HG03521 (cell line): ENCODE measurements around the gene OR9A2.

Experiments used
- ATAC-seq: cut with Tn5 transposase; IDR thresholded peaks from one replicate; pipeline ENCODE4 v1.9.1; 2021; ENCODE audit warnings: mild to moderate bottlenecking, moderate library complexity; ENCODE audit not compliant: unreplicated experiment

Gene OR9A2

GRCh38 chr7:143023047-143023446 is 3.9 kb downstream of the OR9A2 start:
- ATAC-seq, result no peak

GRCh38 chr7:143018931-143019330 is 8.0 kb downstream of the OR9A2 start:
- ATAC-seq, result no peak

DNA sequence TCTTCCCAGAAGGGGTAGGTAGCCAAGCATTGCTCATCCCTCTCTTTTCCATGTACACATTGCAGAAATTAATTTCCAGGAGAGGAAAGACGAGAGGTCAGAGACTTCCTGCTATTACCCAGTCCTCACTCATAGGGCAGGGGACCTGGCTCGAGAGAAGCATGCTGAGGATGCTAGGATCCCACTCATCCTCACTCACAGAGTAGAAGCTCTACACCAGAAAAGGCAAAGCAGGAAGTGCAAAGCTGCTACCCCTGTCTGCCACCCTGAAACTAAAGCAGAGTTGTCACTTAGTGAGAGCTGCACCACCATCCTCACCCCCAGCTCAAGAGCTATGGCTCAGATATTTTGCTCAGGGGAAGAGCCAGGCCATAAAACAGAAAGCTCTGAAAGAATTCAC is 9.9 kb downstream of the OR9A2 start:
- ATAC-seq, result no peak

DNA sequence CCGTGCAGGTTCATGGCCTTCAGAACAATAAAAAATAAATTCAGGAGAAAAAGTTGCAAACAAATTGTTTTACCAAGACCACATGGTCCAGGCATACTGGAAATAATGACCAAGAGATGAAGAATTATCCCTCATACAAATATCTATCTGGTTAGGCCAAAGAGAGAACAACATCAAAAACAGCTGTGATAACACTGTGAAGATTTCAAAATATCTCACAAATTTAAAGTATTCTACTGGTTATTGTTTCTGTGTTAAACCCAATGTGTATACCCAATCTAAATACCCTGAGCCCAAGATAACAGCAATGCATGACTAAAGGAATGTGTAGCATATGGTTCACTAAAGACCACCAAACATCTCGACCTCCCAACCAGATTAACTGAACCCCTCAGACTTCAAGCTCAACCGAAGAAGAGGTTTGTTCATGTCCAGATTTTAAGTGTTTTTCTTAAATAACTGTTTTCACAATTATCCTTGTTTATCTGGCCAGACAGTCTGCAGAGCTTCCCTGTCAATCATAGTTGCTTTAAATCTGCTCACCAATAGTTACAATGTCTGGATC is 10.9 kb downstream of the OR9A2 start:
- ATAC-seq, result no peak

- peak; percentile 75 for ATAC-seq
These were observed 11.8 kb downstream of the OR9A2 start for GRCh38 chr7:143015084-143015483.

- ATAC-seq, result no peak
These were observed 13.0 kb downstream of the OR9A2 start for GRCh38 chr7:143013893-143014292.

DNA sequence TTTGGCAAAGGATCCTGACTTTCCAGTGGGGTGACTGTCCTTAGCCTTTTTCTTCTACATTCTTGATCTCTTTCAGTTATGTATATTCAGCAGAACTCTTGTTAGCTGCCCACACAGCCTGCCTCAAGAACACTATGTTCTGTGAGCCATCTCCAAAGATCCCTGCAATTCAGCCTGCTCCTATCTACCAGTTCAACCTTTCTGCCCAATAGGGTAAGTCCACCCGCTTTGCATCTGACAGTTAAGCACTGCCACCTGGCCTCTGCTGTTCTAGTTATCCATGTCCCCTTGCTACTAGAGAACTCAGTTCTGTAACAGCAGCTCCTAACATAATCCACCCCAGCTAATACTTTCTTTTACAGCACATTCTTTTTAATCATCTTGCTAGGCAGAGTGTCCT is 13.5 kb downstream of the OR9A2 start:
- ATAC-seq, result no peak

- ATAC-seq, result no peak
These were observed 14.5 kb downstream of the OR9A2 start for GRCh38 chr7:143012409-143012808.

- no peak for ATAC-seq
These were observed 14.9 kb downstream of the OR9A2 start for GRCh38 chr7:143012001-143012400.

DNA sequence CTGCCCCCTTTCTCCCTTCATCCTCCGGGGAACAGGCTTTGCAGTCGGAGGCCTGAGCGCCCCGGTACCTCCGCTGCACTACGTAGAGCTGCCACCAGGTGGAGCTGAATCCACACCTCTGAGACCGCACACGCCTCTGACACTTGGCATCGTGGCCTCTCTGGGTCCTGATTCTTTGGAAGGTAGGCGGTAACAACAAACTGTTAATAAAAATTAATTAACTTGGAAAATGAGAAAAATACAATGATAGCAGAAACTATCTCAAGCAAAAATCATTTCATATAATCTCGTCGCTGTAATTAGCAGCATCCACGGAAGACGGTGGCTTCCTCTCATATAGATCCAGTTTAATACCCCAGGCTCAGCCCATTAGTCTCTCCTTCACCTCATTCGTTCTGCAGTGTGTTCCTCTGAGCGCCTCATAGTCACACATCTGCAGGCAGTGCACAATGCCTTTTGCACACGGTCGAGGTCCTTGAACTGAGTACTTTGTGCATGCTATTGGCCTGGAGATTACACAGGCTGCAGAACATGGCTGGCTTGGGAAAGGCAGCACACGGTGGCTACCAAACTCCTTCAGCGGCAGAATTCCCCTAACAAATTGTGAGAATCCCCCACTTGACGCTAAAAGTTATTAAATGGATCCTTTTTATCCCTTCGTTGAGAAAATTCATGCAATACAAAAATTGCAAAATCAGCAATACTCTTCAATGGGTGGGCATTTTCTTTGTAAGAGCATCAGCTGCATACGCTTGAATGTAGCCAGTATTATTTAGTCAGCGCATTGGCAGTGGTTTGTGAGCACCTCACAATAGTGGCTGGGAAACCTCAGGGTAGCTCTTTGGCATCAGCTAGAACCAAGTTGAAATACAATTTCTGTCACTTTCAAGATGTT is 18.7 kb downstream of the OR9A2 start:
- ATAC-seq, result peak; percentile 89

DNA sequence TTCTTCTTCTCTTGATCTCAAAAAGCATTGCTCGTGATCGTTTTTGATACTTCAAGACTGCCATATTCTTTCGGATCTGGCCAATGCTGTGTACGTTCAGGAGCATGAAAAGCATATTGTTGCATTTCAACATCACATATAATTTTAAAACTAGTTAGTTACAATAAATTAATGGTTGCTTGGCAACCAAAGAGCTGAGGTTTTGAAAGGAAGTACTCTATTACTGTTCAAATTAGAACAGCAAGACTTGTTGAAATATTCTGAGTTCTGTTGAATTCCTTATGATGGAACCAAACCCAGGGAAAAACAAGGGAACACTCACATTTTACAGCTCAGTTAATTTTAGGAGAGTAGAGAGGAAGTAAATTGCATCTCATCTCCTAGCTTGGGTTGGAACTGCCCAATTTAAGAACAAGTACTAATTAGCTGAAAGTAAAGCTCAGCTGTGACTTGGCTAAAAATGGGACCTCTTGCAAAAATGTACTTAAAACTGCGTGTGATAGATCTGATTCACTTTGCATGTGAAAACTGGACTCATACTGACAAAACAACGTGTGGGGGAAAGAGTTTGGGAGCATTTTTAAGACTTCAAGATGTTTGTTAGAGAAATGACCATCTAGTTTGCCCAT is 21.2 kb downstream of the OR9A2 start:
- ATAC-seq, result no peak

GRCh38 chr7:143003393-143004051 is 23.4 kb downstream of the OR9A2 start:
- ATAC-seq, result no peak

- no peak for ATAC-seq
These were observed 24.0 kb downstream of the OR9A2 start for GRCh38 chr7:143002898-143003297.

DNA sequence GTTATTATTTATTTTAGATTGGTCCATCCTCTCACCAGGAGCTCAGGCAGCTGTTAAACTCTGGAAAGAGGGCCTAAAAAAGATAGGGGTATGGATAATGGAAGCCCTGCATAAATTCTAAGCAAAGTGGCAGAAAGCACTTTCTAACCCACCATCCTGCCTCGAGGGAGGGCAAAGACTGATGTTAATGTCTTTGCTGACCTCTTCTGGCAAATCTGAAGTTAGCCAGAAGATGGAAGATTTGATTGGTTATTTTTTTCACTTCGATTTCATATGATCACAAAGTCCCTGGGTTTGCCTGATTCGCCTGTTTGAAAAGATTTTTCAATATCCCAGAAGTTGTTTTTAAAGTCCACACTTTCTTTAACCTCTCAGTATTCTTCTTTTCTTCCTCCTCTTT is 24.8 kb downstream of the OR9A2 start:
- no peak for ATAC-seq

- ATAC-seq, result no peak
These were observed 26.3 kb downstream of the OR9A2 start for GRCh38 chr7:143000648-143001047.

GRCh38 chr7:142999793-143000192 is 27.1 kb downstream of the OR9A2 start:
- no peak for ATAC-seq

- ATAC-seq, result no peak
These were observed 28.0 kb downstream of the OR9A2 start for GRCh38 chr7:142998966-142999365.

GRCh38 chr7:142997456-142997989 is 29.4 kb downstream of the OR9A2 start:
- ATAC-seq, result no peak

GRCh38 chr7:142992427-142992826 is 34.5 kb downstream of the OR9A2 start:
- no peak for ATAC-seq

GRCh38 chr7:142984297-142984696 is 42.6 kb downstream of the OR9A2 start:
- ATAC-seq, result no peak

- ATAC-seq, result no peak
These were observed 43.1 kb downstream of the OR9A2 start for GRCh38 chr7:142983825-142984224.
